ENCODE data around the gene CDT1. TPM values are rescaled to one million over a fixed set of nuclear protein-coding genes. Genes with fewer than 3 reads are reported as not detected.

CDT1 gene
- polyA plus RNA-seq, 1 of the 3 experiments (the other 2 are of a cell fraction): 6.1 TPM

DNA sequence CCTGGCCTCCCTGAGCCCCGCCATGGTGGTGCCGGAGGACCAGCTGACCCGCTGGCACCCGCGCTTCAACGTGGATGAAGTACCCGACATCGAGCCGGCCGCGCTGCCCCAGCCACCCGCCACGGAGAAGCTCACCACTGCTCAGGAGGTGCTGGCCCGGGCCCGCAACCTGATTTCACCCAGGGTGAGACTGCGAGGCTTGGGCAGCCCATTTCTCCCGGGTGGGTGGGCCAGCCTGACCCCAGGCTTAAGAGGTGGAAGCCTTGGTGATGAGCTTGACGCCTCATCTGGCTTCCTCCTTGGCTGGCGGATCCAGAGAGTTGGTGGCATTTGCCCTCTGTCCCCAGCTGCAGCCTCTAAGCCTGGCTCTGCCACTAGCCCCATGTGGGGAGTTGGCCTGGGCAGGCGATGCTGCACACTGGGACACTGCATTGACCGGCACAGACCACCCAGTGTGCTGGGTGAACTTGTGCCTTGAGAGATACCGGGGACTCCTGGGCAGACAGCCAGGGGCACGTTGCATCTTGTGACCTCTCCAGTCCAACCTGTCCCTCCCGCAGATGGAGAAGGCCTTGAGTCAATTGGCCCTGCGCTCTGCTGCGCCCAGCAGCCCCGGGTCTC lies 3.0 kb downstream of the CDT1 start:
- Histone ChIP-seq H3K9ac (no peak overlapping the region), H3K36me3 (replicated peaks in 1 of 2; ENCODE audit: control insufficient read depth in 1 of 2, insufficient read depth in 2 of 2, low read length in 1 of 2) (peaks cover 0 to 32% of the 10 kb centered on the region in 2 experiments), H3K9me2 (no peaks in the 10 kb centered on the region), H3K4me3 (ENCODE audit: low read depth in 2 of 2, low read length in 1 of 2) (no peak overlapping the region), H3K4me1 (ENCODE audit: control insufficient read depth in 1 of 2, insufficient read depth in 2 of 2, low read depth in 1 of 2, low read length in 1 of 2) (peaks cover 10 to 33% of the 10 kb centered on the region in 2 experiments; a peak in 2 of 4 replicates), H3F3A (replicated peaks; ENCODE audit: insufficient read depth) (peaks cover 18% of the 10 kb centered on the region), H3K4me2 (no peak overlapping the region), H3K9me3 (no peaks in the 10 kb centered on the region), H4K20me1 (ENCODE audit: insufficient read depth) (peaks cover 25% of the 10 kb centered on the region), H3K27ac (ENCODE audit: low read depth in 2 of 2, low read length in 1 of 2) (no peak overlapping the region), H3K79me2 (ENCODE audit: insufficient read depth) (peaks cover 36% of the 10 kb centered on the region), H3K27me3 (ENCODE audit: insufficient read depth) (no peaks in the 10 kb centered on the region), H2AFZ (ENCODE audit: low read depth) (no peak overlapping the region)
- ChIA-PET POLR2A (no interaction called here), CTCF (interaction anchor here (2.0 kb wide), 1 partner anchor 9 kb away, joined by 12 read pairs; no protein-coding TSS in a partner anchor)
- TF ChIP-seq, protein P1, sequence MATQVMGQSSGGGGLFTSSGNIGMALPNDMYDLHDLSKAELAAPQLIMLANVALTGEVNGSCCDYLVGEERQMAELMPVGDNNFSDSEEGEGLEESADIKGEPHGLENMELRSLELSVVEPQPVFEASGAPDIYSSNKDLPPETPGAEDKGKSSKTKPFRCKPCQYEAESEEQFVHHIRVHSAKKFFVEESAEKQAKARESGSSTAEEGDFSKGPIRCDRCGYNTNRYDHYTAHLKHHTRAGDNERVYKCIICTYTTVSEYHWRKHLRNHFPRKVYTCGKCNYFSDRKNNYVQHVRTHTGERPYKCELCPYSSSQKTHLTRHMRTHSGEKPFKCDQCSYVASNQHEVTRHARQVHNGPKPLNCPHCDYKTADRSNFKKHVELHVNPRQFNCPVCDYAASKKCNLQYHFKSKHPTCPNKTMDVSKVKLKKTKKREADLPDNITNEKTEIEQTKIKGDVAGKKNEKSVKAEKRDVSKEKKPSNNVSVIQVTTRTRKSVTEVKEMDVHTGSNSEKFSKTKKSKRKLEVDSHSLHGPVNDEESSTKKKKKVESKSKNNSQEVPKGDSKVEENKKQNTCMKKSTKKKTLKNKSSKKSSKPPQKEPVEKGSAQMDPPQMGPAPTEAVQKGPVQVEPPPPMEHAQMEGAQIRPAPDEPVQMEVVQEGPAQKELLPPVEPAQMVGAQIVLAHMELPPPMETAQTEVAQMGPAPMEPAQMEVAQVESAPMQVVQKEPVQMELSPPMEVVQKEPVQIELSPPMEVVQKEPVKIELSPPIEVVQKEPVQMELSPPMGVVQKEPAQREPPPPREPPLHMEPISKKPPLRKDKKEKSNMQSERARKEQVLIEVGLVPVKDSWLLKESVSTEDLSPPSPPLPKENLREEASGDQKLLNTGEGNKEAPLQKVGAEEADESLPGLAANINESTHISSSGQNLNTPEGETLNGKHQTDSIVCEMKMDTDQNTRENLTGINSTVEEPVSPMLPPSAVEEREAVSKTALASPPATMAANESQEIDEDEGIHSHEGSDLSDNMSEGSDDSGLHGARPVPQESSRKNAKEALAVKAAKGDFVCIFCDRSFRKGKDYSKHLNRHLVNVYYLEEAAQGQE (IDR thresholded peaks at IDR 0.05; ENCODE audit: low read depth, low read length): no peak
- TF ChIP-seq GATA2 (CRISPR knock-in tag; IDR thresholded peaks at IDR 0.05) (no peak), TAF1 (IDR thresholded peaks at IDR 0.05; ENCODE audit: borderline replicate concordance, low read depth, low read length) (no peak), EZH2phosphoT487 (IDR thresholded peaks at IDR 0.05; ENCODE audit: borderline replicate concordance, low read depth) (no peak), MEF2A (IDR thresholded peaks at IDR 0.05; ENCODE audit: borderline replicate concordance, low read depth) (no peak), JUND (IDR thresholded peaks at IDR 0.05) (no peak), SIN3A (IDR thresholded peaks at IDR 0.05; ENCODE audit: borderline replicate concordance, low read depth, low read length) (no peak), FOXJ3 (CRISPR knock-in tag; IDR thresholded peaks at IDR 0.05) (no peak), CHD2 (IDR thresholded peaks at IDR 0.05; ENCODE audit: low read length, partially characterized antibody) (no peak), RAD21 (IDR thresholded peaks at IDR 0.05; ENCODE audit: low read length) (no peak)
- TF ChIP-seq, protein P2, sequence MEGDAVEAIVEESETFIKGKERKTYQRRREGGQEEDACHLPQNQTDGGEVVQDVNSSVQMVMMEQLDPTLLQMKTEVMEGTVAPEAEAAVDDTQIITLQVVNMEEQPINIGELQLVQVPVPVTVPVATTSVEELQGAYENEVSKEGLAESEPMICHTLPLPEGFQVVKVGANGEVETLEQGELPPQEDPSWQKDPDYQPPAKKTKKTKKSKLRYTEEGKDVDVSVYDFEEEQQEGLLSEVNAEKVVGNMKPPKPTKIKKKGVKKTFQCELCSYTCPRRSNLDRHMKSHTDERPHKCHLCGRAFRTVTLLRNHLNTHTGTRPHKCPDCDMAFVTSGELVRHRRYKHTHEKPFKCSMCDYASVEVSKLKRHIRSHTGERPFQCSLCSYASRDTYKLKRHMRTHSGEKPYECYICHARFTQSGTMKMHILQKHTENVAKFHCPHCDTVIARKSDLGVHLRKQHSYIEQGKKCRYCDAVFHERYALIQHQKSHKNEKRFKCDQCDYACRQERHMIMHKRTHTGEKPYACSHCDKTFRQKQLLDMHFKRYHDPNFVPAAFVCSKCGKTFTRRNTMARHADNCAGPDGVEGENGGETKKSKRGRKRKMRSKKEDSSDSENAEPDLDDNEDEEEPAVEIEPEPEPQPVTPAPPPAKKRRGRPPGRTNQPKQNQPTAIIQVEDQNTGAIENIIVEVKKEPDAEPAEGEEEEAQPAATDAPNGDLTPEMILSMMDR (IDR thresholded peaks at IDR 0.05): no peak
- TF ChIP-seq, protein P3, sequence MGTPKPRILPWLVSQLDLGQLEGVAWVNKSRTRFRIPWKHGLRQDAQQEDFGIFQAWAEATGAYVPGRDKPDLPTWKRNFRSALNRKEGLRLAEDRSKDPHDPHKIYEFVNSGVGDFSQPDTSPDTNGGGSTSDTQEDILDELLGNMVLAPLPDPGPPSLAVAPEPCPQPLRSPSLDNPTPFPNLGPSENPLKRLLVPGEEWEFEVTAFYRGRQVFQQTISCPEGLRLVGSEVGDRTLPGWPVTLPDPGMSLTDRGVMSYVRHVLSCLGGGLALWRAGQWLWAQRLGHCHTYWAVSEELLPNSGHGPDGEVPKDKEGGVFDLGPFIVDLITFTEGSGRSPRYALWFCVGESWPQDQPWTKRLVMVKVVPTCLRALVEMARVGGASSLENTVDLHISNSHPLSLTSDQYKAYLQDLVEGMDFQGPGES (IDR thresholded peaks at IDR 0.05; ENCODE audit: low read depth, low read length): no peak
- 86% methylated on average over 3 of the region's 27 CpGs for WGBS (ENCODE audit: low lambda C conversion rate)
- no peak for DNase-seq

Data from SK-N-SH (cell line).